SH-SY5Y (cell line): Measurements from ENCODE around the gene CAMKK1.

ENCODE experiments used
- GATA2 ChIP-seq: IDR thresholded peaks from 2 replicates; pipeline ENCODE4 v1.6.1; 2011; ENCODE audit warnings: mild to moderate bottlenecking, low read depth, low read length
- GATA3 ChIP-seq: IDR thresholded peaks from 2 replicates; pipeline ENCODE4 v1.6.1; 2011; ENCODE audit warnings: low read depth, mild to moderate bottlenecking, low read length, moderate library complexity

Gene CAMKK1

DNA sequence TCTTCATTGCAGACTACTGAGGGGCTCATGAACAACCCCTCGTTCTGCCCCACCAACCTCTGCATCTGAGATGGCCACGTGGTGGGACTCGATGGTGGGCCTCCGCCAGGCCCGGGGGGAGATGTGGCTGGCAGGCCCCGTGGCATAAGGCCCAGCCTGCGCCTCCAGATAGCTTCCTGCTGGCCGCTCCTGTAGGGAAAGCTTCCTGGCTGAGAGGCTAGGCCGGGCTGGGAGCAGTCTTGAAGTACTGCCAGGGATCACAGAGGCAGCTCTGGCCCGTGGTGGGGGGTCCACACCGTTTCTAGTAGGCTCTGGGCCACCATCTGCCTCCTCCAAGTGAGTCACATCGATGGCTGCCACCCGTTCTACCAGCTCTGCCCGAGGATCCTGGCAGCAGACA, 7.6 kb downstream of the CAMKK1 start:
- no peak for TF ChIP-seq GATA2
- TF ChIP-seq GATA3: no peak

DNA sequence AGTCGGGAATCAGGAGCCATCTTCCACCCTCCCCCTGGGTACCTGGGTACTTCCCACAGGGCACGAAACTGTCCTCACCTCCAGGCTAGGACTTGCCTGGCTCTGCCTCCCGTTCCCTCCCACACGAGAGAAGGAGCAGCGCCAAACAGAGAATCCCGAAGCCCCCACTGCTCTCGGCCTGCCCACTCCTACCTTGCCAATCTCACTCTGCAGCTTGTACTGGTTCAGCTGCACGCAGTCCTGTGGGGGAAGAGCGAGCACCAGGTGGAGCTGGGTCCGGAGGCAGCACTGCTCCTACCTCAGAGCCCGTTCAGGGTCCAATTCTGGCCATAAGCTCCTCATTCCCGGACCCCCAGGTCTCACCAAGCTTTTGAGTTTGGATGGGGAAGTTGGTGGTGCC, 8.7 kb downstream of the CAMKK1 start:
- TF ChIP-seq GATA3 (no peak), GATA2 (no peak)

DNA sequence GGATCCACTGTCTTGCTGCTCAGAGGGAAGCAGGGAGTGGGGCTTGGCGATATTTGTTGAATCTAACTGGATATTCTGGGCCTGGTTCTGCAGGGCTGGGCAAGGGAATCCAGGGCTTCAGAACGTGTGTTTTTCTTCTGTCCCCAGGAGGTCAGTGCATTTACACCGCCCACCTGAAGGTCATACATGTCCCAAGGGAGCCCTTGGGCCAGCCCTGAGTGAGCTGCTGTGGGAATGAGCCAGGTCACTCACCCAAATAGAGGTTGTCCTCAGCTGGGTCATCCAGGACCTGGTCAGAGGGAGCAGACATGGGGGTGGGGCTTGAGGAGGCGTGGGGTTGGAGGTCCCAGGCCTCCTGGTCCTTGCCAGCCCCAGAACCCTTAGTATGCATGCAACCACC, 10.6 kb downstream of the CAMKK1 start:
- no peak for TF ChIP-seq GATA3
- no peak for TF ChIP-seq GATA2

DNA sequence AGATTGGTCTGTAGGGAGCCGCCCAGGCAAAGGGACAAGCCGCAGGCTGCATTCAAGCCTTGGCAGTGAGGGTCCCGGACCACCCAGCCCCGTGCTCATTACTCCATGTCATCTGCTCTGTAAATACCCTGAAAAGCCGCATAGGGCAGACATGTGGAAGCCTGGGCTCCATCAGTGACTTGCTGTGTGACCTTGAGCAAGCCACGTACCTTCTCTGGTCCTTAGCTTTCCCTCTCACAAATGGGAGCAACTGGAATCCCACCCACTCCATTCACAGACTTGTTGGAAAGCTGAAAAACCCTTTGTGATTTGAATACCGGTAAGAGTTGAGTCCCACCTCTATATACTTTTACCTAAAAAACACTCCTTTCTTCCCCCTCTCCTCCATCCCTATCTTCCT, 11.9 kb downstream of the CAMKK1 start:
- TF ChIP-seq GATA2: no peak
- TF ChIP-seq GATA3: no peak

DNA sequence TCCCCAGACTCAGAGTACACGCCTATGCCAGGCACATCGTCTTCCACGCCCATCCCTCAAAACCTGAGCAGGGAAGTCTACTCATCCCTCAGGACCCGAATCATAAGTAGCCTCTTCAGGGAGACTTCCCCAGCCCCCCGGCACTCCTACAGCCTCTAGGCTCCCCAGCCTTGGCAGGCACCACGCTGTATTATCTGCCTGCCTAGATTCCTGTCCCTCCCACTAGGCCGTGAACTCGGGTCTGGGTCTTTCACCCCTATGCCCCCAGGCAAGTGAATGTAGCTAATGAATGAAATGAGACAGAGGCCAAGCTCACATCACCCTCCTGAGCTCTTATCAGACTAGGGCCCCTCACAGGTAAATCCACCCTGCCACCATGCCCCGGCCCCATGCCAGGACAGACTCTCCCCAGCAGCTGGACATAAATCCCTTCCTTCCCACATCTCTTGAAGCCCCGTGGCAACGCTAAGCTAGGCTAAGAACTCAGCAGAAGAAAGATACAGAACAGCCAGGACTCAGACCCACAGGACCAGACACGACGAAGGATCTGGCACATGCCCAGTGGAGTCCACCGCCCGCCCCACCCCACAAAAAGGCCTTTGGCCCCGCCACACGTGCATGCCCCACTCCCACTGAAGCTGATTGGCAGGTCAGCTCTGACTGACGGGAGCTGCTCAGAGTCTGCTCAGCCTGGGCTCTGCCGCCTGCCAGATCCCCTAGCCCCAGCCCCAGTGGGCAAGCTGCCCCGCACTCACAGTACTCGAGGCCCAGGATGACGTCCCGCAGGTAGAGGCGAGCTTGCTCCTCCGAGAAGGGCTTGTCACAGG, 13.0 kb downstream of the CAMKK1 start:
- TF ChIP-seq GATA2 (no peak), GATA3 (no peak)

DNA sequence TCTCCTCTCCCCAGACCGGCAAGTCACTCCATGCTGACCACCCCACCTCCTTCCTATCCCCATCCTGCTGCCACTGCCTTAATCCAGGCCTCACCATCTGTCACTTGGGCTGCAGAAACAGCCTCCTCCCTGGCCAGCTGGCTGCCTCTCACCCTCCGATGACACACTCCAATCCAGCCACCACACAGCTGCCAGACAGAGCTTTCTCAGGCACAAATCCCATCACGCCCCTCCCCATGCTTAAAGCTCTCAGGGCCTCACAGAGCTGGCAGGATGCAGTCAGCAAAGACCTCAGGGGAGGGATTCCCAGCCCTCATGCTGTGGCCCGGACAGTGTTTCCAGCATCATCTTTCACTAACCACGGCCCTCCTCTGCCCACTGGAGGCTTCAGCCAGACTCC, 13.7 kb downstream of the CAMKK1 start:
- TF ChIP-seq GATA3 (no peak), GATA2 (no peak)

DNA sequence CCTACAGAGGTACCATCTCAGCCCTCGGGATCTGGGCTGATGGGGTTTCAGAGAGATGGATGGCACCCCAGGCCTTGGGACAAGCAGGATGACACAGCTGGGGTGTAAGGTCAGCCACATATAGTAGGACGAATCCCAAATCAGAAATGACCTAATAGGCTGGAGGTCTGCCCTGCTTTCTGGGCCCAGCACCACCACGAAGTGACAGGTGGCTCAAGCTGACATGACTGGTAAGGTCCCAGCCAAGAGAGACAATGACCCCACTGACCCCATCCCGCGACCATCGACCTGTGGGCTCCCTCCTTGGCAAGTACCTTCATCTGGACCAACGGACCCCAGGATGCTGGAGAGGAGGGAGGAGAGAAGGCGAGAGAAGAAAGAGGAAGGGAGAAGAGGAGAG, 15.6 kb downstream of the CAMKK1 start:
- TF ChIP-seq GATA3 (no peak), GATA2 (no peak)

DNA sequence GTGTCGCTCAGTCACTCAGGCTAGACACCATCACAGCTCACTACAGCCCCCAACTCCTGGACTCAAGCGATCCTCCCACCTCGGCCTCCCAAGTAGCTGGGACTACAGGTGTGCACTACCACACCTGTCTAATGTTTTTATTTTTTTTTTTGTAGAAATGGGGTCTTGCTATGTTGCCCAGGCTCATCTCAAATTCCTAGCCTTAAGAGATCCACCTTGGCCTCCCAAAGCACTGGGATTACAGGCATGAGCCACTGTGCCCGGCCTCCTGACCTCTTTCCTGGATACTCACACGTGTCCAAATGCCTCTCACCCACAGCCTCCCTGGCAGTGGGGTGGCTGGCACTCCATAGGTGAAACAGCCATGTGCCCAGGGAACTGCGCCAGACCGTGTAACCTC, 17.5 kb downstream of the CAMKK1 start:
- TF ChIP-seq GATA3 (no peak), GATA2 (no peak)

DNA sequence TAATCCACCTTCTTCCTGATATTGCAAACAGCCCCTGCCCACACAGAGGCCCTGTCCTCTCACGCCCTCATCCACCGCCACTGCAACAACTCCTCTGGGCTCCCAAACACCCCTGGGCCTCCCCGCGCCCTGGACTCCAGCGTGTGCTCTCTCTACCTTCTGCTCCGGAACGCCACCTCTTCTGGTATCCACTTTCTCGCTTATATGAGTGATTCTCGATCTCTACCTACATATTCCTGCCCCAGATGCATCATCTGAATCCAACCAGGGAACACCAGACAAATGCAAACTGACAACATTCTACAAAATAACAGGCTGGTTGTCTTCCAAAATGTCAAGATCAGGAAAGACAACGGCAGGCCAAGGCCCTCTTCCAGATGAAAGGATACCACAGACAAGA, 19.0 kb downstream of the CAMKK1 start:
- TF ChIP-seq GATA3 (no peak), GATA2 (no peak)

DNA sequence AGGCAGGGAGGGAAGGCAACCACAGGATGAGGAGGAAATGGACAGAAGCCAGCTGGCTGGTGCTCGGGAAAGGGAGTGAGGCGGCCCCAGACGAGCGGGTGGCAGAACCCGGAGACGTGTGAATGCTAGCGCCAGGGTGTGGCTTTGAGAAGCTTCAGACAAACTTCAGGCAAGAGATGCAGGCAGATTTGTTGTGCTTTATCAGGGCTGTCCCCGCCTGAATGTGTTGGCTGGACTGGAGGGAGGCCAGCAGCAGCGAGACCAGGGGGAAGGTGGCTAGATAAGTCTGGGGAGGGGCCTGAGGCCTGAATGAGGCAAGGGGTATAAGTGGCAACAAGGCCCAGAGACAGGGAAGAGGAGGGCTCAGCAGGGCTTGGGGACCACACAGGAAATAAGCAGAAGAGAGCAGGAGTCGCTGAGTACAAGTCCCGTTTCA, 22.0 kb downstream of the CAMKK1 start:
- TF ChIP-seq GATA2 (no peak), GATA3 (no peak)

DNA sequence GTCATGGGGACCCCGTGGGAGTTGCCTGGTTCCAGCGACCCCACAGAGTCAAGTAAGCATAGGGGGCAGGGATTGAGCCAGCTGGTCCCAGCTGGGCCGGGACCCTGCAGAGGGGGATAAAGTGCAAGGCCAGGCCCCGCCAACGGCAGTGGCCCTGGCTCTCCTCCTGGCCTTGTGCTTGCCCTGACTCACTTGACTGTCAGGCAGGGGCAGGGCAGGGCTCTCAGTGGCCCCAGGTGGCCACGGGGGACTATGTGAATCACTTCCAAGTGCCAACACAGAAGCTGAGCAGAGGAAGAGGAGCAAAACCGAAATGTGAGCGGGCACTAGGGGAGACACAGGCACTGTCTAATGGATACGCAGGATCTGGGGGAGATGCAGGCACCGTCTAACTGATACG, 25.2 kb downstream of the CAMKK1 start:
- TF ChIP-seq GATA2 (no peak), GATA3 (no peak)

DNA sequence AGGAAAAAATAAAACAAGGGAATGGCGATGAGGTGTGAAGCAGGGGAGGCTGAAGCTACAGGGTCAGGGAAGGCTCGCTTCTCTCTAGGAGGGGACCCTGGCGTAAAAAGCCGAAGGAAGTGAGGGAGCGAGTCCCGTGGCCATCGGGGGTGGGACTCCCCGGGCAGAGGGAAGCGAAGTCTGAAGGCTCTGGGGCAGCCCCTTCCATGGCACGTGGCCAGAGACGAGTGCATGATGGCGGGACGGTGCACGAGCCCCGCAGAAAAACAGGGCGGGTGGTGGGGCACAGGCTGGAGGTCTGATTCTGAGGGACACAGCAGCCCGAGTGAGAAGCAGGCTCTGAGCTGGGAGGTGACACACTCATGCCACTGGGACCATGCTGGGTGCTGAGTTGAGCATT, 25.7 kb downstream of the CAMKK1 start:
- TF ChIP-seq GATA2: no peak
- no peak for TF ChIP-seq GATA3

DNA sequence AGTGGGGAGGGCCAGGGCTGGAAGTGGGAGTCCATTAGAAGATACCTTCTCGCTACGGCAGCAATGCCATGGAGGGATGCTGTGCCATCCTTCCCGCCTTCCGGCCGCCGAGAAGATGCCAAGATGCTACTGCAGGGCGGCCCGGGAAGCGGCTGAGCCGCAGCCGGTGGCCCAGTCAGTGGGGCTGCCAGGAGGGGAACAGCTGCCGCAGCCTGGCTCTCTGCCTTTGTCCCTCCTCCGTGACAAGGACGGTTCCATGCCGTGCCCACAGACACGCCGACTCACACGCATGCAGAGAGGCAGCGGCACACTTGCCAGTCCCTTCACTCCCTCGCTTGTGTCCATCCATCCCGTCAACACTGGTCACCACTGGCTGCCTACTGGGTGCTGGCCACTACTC, 26.6 kb downstream of the CAMKK1 start:
- TF ChIP-seq GATA2 (no peak), GATA3 (no peak)

DNA sequence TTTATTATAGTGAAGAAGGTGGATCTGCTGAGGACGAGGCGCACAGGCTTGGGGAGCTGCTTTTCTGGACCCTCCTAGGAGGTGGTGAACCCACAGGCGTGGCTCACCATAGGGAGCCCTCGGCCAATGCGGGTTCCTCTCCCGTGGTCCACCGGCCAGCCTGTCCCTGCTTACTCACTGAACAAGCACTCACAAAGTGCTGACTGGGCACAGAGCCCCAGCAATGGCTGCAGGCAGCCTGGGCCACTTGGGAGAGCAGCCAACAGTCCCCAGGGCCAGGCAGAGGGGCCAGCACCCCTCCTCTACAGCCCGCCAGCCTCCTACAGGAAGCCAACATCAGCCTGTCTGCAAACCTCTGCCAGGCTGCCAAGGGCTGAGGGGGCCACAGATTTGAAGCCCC, 27.7 kb downstream of the CAMKK1 start:
- no peak for TF ChIP-seq GATA2
- no peak for TF ChIP-seq GATA3

DNA sequence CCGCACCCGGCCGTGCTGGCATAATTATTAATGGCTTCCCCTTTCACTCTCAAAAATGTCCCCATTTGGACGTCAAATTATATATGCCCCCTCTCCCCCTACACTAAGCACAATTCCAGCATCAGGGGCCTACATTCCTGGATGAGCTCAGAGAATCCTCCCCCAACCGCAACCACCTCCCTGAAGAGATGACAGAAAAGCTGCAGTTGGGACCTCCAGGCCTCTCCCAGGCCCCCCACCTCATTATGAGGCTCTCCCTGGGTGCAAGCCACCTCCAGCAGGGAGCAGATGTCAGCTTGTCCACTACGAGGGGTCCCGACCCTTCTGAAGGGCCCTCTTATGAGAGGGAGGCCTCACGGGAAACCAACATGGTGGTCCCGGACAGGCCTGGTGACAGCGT, 28.3 kb downstream of the CAMKK1 start:
- no peak for TF ChIP-seq GATA3
- TF ChIP-seq GATA2: no peak
